ENCODE results near the gene KIF26A.

KIF26A gene

DNA sequence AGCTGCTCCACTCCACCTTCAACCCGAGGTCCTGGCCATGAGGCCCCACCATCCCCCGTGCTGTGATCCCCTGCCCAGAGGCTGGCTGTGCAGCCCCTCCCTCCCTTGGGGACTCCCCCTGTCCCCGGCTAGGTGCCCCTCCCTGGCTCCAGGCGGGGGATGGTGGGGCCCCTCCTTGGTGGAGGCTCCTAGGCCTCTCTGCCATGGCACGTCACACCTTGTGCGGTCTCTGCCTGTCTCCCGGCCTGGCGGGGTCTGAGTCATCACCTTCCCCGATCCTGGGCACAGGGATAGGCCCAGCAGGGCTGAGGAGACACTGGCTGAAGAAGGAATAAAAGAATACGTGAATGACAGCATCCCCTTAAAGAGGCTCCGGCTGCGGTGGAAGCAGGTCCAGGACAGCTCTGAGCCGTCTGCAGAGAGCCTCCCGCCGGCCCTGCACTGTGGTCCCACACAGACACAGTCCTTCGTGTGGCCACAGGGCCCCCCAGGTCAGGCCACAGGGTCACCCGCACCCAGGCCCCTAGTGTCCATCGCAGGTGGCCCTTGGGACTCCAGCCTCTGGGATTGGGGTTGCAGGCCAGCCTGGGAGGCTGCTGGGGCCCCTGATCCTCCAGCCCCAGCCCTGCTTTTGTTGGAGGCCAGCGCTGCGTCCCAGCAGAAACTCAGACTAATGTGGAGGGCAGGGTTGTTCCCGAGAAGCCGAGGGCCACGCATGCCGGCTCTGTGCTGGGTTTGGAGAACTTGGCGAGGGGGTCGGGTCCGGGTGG lies 43.6 kb downstream of the KIF26A start:
- no peak for DNase-seq

DNA sequence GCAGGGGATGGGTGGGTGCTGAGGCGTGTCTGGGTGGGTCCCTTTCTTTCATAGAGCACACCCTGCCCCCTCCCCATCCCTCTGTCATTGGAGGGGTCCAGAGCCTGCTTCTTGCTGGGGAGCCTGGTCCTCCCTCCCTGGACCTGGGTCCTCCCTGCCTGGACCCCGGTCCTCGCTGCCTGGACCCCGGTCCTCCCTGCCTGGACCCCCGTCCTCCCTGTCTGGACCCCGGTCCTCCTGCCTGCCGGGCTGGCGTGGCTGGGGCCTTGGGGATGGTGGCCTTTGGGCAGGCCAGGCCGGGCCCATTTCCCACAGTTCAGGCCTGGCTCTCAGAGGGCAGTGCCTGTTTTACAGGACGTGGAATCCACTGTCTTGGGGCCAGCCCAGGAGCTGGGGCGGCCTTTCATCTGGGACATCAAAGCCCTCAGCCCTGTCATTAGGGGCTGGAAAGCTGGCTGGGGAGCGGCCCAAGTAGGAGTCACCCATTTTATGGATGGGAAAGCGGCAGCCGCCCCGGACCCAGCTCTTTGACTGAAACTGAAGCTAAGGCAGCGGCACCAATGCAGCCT lies 44.6 kb downstream of the KIF26A start:
- DNase-seq = no peak

DNA sequence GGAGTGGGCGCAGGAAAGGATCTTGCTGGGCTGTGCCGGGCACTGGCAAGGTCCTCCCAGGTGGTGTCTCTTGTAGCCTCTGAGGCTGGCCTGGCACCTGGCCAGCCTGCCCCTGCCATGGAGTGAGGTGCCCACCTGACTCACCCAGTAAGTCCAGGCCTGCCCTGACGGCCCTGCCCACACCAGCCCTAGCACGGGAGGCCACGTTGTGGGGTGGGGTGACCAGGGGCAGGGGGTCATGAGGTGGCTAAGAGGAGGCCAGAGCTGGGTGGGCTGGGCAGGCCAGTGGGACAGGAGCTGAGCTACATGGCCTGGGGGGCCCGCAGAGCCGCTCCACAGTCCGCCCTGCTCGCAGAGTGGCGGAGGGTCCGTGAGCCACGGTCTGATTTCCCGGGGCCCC lies 45.4 kb downstream of the KIF26A start:
- no peak for DNase-seq

DNA sequence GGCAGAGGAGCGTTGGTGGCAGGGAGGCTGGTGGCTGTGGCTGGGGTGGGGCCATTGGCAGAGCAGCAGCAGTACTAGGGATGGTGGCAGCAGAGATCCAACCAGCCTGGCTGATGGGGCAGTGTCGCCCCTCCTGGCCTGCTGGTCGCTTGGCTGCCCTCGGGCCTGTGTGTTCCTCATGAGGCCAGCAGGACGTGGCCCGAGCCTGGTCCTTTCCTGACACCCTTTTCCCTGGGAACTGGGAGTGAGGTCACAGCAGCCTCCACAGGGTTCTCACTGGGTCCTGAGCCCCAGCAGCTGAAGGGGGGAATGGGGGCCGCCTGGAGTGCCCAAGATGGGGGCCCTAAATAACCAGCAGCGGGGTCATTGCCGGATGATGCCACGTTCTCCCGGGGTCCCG lies 46.1 kb downstream of the KIF26A start:
- no peak for DNase-seq

DNA sequence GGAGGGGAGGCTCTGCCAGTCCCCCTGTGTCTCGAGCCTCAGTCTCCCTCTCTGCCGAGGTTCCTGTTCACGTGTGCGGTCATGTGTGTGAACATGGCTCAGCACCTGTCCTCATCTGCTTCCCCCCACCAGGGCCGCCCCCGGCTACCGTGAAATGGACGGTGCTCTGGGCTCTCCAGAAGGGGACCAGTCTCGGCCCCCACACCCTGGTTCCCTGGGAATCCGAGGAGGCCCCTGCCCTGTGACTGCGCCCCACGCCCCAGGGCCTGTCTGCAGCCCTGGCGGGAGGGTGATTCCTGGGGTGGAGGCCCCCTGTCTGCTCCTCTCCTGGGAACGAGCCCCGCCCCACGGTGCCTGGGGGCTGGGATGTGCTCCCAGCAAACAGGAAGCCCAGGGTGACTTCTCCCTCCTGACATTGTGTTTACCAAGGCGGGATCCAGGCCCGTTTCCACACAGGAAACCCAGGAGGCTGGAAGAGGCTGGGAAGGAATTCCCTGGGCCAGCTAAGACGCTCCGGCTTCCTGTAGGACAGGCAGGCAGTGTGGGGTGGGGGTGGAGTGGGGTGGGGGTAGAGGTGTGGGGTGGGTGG lies 46.6 kb downstream of the KIF26A start:
- no peak for DNase-seq

DNA sequence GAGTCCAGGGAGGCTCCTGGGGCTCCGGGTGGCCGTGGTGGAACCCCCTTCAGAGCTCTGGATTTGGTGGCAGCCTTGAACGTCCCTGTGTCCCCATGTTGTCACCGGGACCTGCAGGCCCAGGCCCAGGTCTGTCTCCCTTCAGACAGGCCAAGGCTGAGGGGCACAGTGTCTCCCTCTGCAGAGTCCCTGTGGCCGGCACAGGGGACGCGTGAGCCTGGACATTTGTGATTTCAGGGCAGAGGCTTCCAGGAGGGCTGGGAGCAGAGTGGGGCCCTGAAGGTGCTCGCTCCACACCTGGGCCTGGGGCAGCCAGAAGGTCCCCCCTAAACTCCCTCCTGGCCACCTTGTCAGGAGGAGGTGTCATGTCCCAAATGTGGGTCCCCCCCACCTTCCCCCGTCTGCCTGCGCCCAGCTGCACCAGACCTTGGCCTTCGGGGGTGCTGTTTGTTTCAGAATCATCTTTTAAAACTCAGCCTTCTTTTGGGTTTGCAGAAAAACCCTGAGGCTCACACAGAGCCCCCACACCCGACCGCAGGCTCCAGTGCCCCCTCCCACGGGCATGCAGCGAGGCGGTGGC lies 47.6 kb downstream of the KIF26A start:
- DNase-seq = no peak

DNA sequence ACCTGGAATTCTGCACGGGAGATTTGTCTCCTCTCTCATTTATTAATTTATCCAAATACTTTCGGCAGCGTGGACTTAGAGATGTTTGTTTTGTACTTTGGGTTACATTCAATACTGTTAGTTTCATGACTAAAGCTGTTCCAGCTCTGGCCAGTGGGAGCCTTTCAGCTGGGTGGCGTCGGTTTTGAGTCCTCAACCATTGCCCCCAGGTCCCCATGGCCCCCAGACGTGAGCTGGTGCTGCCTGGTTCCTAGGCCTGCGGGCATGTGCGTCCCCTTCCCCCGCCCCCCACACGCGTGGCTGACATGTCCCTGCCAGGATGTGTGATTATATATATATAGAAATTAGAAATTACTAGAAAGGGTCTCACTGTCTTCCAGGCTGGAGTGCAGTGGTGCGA lies 48.2 kb downstream of the KIF26A start:
- DNase-seq = no peak

DNA sequence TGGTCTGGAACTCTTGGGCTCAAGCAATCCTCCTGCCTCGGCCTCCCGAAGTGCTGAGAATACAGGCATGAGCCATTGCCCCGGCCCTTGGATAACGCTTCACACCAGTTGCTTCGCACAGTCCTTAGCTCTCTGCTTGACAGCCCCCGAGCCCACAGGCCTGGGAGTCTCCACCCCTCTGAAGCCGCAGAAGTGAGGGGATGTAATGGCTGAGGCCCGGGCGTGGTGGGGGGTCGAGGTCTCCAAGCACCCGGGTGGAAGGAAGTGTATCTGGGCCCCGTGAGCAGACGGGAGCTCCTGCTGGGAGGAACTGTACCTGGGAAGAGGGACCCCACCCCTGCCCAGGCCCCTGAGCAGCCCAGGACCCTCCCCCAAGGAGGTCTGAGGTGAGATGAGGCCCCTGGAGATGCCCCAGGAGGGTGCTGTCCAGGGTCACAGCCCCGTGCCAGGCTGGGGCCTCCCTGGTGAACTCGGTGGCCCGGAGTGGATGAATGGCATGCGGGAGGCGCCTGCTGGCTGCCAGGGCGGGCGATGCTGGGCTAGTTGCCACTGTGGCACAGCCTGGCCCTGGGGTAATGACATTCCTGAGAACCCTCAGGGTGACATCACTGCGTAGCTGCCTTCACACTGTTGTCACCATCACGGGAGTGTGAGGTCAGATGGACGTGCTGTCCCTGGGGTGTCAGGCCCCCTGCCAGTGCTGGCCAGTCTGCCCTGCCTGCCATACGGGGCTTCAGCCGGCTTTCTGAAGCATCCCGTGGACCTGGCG lies 48.9 kb downstream of the KIF26A start:
- no peak for DNase-seq

DNA sequence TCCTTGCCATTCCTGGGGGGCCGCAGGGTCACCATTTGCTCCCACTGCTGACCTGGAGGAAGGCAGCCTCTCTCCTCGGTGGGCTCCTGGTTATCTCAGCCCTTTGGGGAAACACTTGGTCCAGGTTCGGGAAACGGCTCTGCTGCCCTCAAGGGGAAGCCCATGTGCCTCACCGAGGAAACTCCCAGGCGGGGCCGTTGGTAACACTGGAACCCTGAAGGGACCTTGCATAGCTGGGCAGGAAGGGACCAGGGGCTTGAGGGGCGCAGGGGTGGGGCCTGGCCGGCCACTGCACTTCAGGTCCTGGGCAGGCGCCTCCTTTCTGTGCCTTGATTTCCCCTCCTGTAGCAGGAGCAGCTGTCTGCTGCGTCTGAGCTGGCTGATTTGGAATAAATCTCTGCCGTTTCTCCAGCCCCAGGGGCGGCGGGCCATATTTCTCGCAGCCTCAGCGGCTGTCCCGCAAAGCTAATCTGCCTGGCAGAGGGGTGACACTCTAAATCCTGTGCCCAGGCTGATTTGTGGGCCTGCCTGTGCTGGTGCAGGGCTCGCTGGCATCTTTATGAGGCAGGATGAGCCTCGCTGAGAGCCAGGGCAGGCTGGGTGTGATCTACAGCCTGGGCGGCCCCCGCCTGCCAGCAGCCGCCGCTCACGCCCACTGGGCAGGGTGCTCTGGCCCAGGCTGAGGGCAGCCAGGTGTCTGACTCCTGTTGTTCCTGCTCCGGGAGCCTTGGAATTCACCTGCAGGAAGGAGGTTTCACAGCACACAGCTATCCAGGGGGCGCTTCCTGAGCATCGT lies 49.7 kb downstream of the KIF26A start:
- DNase-seq = no peak

DNA sequence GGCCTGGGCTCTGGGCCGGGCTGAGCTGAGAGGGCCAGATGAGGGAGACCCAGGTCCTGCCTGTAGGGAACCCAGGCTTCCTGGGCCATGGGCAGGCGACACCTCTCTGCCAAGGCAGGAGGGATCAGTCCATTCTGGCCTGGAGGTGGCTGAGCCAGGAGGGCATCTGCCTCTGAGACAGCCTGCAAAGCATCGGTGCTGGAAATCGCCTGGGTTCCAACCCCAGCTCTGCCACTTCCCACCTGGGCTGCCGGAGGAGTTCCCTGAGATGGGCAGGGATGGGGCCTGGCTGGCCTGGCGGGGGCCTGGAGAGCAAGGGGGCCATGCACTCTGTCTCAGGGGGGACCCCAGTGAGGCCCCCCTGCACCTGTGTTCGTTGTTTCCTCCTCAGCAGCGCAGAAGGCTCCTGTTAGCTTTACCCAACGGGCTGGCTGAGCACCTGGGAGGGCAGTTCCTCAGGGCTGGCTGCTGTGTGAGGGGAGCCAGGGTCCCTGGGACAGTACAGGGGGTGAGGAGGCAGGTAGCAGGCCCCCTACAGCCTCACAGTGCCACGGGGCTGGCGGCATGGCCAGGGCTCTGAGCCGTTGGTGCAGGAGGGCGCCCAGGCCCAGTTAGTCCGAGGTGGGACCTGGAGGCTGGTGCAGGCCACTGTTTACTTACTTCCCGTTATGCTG lies 50.5 kb downstream of the KIF26A start:
- no peak for DNase-seq

DNA sequence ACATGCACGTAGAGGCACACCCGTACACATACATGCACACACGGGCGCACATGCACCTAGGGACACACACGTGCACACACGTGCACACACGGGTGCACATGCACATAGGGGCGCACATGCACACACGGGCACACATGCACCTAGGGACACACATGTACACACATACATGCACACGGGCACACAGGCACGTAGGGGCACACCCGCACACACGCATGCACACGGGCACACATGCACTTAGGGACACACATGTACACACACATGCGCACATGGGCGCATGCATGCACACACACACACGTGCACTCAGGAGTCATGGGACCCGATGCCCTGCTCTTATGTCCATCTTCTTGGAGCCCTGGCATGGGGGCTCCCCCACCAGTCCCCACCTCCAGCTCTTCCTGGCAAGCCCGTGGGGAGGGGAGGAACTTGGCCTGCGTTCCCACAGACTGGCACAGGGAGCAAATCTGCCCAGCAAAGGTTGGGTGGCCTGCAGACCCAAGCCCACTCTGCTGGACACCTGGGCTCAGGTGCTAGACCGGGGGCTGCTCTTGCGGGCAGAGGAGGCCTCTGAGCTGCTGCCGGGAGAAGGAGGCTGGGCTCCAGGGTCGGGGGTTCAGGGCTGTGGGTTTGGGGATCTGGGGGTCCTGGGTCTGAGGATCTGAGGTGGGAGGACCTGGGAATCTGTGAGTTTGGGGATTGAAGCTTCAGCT lies 51.4 kb downstream of the KIF26A start:
- no peak for DNase-seq

DNA sequence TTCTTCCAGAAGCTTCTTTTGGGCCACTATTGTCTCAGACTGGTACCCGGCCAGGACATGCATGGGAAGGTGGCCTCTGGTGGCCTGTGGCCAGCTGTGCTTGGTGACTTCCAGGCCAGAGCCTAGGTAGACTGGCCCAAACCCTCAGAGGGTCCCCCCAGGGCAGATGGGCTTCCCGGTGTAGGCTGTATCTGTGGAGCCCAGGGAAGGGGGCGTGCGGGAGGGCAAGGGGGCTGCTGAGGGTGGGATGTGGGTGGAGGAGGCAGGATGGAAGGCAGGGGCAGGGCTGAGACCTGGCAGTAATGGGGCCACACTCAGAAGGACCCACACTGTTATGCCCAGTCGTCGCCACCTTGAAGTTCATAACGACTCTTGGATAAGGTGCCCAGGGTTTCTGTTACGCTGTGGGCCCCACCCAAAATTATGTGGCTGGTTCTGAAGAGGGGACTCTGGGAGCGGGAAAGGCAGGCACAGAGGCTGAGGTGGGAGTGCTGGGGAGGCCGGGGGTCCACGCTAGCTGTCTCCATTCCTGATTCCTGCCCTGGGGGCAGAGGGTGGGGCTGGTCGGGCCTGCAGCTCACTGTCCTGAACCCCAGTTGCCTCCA lies 52.1 kb downstream of the KIF26A start:
- DNase-seq = no peak

DNA sequence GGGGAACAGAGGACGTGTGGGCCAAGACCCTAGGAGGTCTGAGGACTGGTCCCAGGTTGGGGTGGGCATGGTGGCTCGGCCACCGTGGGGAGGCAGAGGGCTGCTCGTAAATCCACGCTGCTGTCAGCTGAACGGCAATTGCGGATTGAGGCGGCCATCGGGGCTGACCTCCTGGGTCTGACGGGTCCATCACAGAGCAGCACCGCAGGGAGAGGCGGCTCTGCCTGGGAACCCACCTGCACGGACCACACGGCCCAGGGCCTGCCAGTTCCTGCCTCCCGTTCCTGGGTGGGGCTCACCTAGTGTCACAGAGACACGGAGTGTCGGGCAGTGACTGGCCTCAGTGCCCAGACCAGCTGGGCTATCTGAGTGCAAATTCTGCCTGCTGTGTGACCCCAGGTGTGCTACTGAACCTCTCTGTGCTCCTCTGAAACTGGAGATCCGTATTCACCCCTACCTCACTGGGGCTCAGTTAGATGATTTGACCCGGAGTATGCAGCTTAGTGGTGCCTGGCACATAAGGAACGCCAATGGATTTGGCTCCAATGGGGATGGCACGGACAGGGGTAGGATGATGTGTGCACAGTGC lies 53.1 kb downstream of the KIF26A start:
- DNase-seq = no peak

DNA sequence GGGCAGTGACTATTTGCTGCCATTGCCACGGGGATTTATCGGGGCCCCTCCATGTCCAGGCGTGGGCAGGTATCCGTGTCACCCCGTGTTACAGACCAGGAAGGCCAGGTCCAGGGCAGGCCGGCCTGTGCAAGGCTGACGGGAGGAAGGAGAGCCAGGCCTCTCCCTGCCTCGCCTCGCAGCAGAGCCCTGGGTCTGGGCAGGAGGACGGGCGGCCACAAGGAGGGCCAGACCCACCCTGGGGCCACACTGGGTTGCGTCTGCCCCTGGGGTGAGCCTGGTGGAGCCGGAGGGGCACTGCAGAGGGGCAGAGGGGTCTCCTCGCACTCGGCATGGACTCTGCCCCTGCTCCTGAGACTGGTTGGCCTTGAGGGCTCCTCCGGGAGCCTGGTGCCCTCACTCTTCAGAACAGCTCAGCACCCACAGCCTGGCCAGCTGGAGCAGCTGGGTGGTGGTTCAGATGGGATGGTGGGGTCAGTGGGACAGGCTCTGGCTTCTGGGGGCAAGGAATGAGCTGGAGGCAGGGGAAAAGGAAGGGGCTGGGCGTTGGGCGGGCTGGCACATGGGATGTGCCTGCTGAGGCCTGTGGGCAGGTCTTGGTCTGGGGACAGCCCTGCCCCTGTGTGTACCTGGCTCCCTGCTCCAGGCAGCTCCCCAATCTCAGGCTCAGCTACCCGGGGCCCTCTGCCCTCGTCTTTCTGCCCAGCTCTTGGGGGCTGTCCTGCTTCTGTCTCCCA lies 53.9 kb downstream of the KIF26A start:
- no peak for DNase-seq

DNA sequence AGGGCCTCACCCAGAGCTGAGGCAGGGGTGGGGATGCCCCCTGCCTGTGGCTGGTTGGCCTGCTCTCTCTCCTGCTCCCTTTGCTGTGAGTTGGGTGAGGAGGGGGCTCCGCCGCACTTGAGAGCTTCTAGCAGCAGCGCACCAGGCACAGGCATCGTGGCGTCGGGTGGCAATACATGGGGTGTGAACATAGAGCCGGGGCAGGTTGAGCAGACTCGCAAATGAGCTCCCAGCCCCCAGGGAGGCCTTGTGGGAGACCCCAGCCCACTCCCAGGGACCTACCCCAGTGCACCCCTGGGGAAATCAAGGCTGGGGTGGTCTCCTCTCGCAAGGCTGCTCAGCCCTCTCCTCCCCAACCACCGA lies 54.5 kb downstream of the KIF26A start:
- DNase-seq = no peak

DNA sequence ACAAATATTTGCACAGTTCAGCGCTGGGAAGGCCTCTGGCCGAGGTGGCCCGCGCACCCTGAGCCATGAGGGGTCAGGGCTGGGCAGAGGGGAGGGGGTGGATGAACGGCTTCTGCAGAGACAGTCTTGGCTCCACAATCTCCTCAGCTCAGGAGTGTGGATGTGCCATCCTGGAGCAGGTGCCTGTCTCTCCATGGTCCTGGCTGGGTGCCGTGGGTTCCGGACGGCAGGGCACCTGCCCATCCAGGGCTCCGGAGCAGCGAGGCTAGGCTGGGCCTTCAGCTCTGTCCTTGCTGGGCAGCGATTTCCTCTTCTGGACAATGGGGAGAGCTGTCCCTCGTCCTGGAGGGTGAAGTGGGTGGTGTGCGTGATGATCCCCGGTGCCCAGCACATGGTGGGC lies 55.6 kb downstream of the KIF26A start:
- DNase-seq = no peak

DNA sequence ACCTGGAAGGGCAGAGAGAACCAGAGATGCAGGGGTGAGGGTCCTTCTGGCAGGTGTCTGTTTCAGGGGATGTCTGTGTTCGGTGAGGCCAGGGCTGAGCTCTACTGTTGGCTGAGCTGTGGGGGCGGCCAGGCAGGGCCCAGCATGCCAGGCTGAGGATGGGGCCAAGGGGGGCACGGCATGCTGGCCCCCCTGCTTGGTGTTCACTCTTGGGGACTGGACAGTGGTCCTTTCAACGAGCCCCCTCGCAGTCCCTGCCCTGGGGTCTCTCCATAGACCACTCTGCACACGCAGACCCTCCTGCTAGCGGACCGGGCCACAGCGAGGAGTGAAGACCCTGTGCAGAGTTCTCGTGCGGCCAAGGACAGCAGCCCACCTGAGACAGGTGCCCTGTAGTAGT lies 56.3 kb downstream of the KIF26A start:
- DNase-seq = no peak

DNA sequence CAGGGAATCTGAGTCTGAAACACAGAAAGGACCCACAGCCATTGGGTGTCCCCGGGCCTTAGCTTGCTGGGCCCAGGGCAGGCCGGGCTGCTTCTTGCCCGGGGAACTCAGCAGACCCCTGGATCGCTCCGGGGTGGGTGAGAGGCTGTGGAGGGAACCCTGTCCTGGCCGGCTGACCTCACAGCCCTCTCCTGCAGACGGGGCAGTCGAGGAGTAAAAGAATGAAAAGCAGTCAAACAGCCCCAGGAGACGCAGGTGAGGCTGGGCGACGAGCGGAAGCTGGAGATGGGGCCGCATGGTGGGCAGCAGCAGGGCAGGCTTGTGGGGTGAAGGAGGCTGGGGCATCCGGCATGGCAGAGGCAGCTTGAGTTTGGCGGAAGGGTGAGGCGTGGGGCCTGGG lies 57.0 kb downstream of the KIF26A start:
- no peak for DNase-seq

DNA sequence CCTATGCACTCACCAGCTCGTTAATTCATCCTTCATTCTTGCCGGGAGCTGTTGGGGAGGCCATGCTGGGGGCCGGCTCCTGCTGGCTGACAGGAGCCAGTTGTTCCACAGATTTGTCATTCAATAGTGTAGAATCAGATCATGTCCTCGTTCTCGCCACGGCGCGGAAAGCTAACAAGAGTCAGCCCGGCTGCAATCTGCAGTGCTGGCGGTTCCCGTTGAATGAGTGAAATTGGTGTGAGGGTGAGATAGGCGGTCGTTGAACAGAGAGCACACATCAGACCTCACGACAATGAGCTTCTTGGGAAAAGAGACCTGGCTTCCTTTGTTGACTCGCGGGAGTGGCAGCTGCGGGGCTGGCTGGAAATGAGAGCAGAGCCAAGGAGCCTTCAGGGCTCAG lies 57.5 kb downstream of the KIF26A start:
- DNase-seq = peak; percentile 65
